Mammary epithelial cell (primary cell): Measurements from ENCODE around the gene CIDEC.

Experiments
- CTCF ChIP-seq, 2 donors: IDR thresholded peaks in 1 of 2; conservative IDR thresholded peaks in 1 of 2; 2 replicates each; pipeline ENCODE4 v1.5.1; 2011 to 2012; ENCODE audit warnings: inconsistent platforms in 2 of 2, low read length in 2 of 2, mild to moderate bottlenecking in 2 of 2, control low read depth in 1 of 2, low read depth in 1 of 2; ENCODE audit not compliant: insufficient read depth in 1 of 2; ENCODE audit errors: extremely low read depth in 1 of 2
- EZH2 ChIP-seq: IDR thresholded peaks from 2 replicates; pipeline ENCODE4 v1.6.1; 2012; ENCODE audit warnings: low read length, inconsistent platforms, borderline replicate concordance

GRCh38 chr3:9897408-9898372, 17.6 kb upstream of the CIDEC start:
- no peak for TF ChIP-seq EZH2
- no peak for TF ChIP-seq CTCF (conservative IDR thresholded peaks at IDR 0.05 in 1 of 2, IDR thresholded peaks at IDR 0.05 in 1 of 2; ENCODE audit: extremely low read depth in 1 of 2, insufficient read depth in 1 of 2, low read depth in 1 of 2, low read length in 2 of 2)
